ENCODE data around the gene NFKBIB.

NFKBIB gene

GRCh38 chr19:38905620-38906019 lies 5.9 kb downstream of the NFKBIB start:
- no peak for DNase-seq

GRCh38 chr19:38907227-38907626 lies 7.5 kb downstream of the NFKBIB start:
- DNase-seq = no peak

DNA sequence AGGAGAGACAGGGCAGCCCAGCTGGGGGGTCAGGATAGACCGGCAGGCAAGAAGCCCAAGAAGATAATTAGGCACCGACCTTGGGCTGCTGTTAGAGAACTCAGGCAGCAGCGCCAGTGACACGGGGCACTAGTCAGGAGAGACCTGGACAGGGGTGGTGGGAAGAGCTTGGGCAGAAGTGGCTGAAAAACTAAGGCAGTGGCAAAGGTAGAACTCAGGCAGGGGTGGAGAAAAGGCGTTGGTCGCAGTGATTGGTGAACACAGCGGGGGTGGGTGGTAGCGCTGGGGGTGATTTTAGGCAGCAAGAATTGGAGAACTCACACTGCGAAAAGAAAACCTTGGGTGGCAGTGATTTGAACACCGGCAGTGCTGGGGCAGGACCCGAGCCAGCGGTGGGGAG lies 7.9 kb downstream of the NFKBIB start:
- no peak for DNase-seq

DNA sequence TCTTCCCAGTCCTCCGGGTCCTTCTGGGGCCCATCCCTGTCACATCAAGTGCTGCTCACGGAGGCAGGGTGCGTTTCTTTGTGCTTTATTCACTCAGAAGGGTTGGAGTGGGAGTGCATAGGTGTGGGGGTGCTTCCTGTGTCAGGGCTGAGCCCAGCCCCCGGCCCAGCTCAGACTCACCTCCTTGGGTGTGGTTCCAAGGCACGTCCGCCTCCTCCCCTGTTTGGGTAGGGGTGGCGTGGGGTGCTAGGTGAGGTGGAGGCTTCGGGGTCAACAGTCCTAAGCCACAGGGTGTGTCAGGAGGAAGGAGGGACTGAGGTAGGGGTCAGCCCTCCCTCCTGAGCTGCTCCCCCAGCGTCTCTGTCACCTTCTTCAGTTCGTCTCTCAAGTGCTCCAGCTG lies 9.1 kb downstream of the NFKBIB start:
- no peak for DNase-seq

DNA sequence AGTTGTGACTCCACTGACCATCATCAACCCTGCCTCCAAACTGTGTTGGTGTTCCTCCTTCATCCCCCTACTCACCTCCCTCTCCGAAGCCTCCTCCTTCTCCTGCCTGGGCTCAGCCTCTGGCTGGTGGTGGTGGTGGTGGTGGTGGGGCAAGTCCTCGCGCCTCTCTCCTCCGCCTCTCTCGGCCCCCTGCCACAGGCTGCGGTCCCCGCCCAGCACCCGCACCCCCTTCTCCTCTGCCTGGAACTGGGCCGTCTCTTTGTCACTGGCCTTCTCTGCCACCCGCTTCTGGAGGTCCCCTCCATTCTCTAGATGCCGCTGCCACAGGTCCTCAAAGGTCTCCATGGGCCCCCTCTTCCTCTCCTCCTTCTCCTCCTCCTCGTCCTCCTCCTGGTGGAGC lies 10.7 kb downstream of the NFKBIB start:
- DNase-seq = no peak

DNA sequence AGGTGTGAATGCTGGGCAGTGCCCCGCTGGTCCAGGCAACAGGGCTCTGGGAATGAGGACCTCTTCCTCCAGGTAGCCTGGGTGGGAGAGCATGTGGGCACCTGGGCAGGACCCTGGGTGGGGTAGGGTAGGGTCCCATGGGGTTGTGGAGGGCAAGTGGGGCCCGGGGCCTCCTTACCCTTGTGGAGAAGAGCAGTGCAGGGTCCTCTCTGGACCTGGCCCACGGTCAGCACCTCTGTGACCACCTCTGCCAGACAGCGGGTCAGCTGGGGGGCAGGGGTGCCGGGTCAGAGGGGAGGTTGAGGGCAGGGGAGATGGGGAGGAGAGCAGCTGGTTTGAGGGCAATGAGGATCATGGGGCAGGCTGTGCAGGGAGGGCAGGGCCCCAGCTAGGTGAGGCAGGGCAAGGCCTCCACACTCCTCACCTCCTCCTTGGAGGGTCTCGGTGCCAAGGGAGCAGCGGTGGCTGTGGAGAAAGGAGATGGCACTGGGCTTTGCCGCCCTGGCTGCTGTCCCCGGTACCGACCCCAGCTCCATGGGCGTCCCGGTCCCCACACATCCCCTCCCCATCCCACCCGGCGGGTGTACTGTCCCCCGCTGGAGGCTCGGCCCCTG lies 11.7 kb downstream of the NFKBIB start:
- no peak for DNase-seq

GRCh38 chr19:38912600-38913514 lies 13.1 kb downstream of the NFKBIB start:
- DNase-seq = no peak

DNA sequence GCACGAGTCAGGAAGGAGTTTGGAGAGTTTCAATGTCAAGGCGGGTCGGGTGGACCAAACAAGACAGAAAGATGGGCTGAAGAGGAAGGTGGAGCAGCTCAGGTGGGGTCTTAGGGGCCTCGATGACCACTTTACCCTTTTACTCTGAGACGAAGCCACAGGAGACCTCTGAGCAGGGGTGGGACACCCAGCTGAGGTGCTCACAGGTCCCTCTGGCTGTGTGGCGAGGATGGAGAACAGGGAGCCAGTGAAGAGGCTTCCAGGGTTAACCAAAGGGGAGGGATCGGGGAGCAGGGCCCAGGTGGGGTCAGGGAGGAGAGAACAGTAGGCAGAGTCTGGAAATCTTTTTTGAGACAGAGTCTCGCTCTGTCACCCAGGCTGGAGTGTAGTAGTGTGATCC lies 14.2 kb downstream of the NFKBIB start:
- DNase-seq = no peak

- DNase-seq = no peak
Measured at GRCh38 chr19:38915329-38916321, 15.9 kb downstream of the NFKBIB start.

GRCh38 chr19:38917516-38917915 lies 17.7 kb downstream of the NFKBIB start:
- no peak for DNase-seq

DNA sequence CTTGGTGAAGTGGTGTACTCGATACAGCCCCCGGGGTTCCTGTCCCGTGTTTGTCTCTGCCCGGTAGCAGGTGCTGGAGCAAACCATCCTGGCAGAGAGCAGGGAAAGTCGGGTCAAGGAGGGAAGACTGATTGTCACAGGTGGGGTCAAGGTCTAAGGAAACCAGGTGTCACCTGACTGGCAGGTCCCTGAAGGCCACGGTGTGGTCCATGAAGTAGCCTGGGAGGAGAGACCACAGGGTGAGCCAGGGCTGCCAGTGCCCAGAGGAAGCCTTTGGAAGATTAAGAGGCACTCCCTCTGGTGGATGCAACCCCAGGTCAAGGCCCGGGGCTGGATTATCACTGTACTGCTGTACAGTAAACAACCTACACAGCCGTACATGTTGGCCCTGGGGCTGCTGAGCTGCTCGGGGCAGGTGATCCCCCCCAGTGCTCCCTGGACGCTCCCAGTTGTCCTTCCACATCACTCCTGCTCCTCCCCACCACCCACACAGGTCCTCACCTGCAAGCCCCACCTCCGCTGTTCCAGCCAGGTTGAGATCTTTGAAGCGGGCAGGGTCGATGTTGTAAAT lies 18.2 kb downstream of the NFKBIB start:
- no peak for DNase-seq

- no peak for DNase-seq
Measured at GRCh38 chr19:38918526-38918925, 18.8 kb downstream of the NFKBIB start.

GRCh38 chr19:38919837-38920601 lies 20.2 kb downstream of the NFKBIB start:
- DNase-seq = no peak

GRCh38 chr19:38920602-38921419 lies 21.0 kb downstream of the NFKBIB start:
- DNase-seq = no peak

GRCh38 chr19:38921420-38922274 lies 21.9 kb downstream of the NFKBIB start:
- DNase-seq = no peak

- no peak for DNase-seq
Measured at GRCh38 chr19:38922482-38922881, 22.7 kb downstream of the NFKBIB start.

GRCh38 chr19:38924388-38924787 lies 24.6 kb downstream of the NFKBIB start:
- no peak for DNase-seq

- DNase-seq = no peak
Measured at GRCh38 chr19:38928391-38929001, 28.7 kb downstream of the NFKBIB start.

DNA sequence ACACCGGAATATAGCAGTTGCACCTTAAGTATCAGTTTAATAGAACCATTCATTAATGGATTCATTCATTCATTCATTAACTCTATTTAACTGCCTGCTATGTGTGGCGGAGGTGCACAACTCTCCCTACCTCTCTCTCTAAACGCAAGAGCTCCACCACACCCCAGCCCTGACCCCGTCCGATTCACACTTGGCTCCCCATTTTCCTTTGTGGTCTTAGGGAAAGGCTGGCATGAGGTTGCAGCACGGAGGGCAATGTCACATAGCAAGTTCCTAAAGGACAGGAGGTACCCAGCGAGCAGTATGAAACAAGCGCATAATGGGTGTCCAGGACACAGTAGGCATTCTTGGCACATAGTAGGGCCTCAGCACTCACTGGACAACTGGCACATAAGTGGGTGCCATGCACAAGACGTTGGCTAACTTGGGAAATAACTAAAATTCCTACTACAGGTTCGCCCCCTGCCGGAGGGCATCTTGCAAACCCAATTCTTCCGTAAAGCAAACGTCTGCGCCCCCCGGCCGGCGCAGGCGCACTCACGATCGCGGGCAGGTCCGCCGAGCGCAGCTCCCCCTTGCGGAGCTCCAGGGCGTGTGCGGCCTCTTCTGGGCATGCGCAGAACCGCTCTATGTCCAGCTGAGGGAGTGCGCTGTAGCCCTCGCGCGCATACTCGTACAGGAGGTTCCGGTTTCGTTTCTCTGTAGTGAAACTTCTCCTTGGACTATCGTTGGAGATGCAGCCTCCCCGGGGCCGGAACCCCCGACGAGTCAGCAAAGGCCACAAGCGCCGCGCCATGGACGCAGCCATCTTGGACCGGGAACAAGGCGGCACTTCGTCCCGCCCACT lies 30.4 kb downstream of the NFKBIB start, which contains the start of gene SARS2:
Gene SARS2, minus strand, starts transcription at position 835 of the 847 bp plus-strand sequence. Its CDS starts 27 bp downstream, at position 808.
- peak; percentile 97 for DNase-seq
